GM12864 (cell line): ENCODE measurements around the gene SLC37A3.

ENCODE experiments used
- DNase-seq: peaks from one replicate; pipeline ENCODE4 v3.0.0-alpha.2; 2011; ENCODE audit warnings: low read depth
- H3K4me3 ChIP-seq: 2 replicates; pipeline ENCODE4 v1.5.1; 2011; ENCODE audit warnings: mild to moderate bottlenecking, low read depth, low read length, control low read depth
- TF ChIP-seq, protein P1 (sequence below): IDR thresholded peaks from 2 replicates; pipeline ENCODE4 v1.5.1; 2011; ENCODE audit warnings: low read depth, mild to moderate bottlenecking, moderate library complexity, low read length, control low read depth, inconsistent platforms; ENCODE audit errors: missing control alignments

The SLC37A3 gene

DNA sequence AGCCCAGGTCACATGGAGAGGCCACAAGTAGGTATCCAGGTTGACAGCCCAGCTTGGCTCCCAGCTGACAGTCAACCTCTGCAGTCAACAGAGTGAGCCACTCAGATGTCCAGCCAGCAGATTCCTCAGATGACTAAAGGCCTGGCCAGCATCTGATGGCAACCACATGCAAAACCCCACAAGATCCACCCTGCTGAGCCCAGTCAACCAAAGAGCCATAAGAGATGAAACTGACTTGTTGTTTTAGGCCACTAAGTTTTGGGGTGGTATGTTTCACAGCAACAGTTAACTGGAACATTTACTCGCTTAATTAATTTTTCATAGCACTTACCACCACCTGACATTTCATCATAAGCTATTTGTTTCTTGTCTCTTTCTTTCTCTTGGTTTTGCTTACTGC, 114.3 kb downstream of the SLC37A3 start:
- no peak for DNase-seq
- TF ChIP-seq, protein P1, sequence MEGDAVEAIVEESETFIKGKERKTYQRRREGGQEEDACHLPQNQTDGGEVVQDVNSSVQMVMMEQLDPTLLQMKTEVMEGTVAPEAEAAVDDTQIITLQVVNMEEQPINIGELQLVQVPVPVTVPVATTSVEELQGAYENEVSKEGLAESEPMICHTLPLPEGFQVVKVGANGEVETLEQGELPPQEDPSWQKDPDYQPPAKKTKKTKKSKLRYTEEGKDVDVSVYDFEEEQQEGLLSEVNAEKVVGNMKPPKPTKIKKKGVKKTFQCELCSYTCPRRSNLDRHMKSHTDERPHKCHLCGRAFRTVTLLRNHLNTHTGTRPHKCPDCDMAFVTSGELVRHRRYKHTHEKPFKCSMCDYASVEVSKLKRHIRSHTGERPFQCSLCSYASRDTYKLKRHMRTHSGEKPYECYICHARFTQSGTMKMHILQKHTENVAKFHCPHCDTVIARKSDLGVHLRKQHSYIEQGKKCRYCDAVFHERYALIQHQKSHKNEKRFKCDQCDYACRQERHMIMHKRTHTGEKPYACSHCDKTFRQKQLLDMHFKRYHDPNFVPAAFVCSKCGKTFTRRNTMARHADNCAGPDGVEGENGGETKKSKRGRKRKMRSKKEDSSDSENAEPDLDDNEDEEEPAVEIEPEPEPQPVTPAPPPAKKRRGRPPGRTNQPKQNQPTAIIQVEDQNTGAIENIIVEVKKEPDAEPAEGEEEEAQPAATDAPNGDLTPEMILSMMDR = no peak
- H3K4me3 ChIP-seq = no peak overlapping the region
